ENCODE measurements around the gene PAPSS1. TPM values are rescaled to one million over a fixed set of nuclear protein-coding genes. Genes with fewer than 3 reads are reported as not detected.

The PAPSS1 gene
- total RNA-seq, 1 experiment from 2014 or later = 83.6 TPM

DNA sequence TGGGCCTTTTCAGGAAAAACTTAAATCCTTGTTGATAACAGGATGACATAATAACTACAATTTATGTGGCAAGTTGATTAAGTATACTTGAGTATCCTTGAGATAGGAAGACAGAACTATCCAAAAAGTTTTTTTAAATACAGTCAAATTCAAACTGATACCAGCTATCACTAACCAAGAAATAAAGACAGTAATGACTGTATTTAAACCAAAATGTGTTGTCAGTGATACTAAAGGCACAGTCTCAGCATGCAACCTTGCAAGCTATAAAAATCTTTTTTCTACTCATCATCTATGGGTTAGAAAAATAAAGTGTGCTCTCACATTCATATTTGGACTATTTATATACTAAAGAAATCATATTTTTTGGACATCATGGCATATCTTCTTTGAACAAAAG is 64.7 kb downstream of the PAPSS1 start:
- H3K27ac ChIP-seq (ENCODE audit: insufficient read length, low read depth, low read length) = no peak overlapping the region
- H3K9me3 Mint-ChIP-seq = no peaks in the 10 kb centered on the region
- H2BK5ac ChIP-seq (ENCODE audit: insufficient read length, low read length) = no peak overlapping the region
- no peak overlapping the region for H2BK15ac ChIP-seq (ENCODE audit: low read depth, low read length)
- no peaks in the 10 kb centered on the region for H3K23me2 ChIP-seq (ENCODE audit: insufficient read length, low read depth, low read length, poor library complexity, severe bottlenecking)
- no peak for DNase-seq
- peaks cover 6% of the 10 kb centered on the region for H3K4me1 ChIP-seq (ENCODE audit: insufficient read depth, low read length)
- no peak overlapping the region for H4K91ac ChIP-seq (ENCODE audit: insufficient read length, low read depth, low read length)
- no peak overlapping the region for H3T11ph ChIP-seq (ENCODE audit: low read length)
- H4K20me1 ChIP-seq (ENCODE audit: control insufficient read depth, insufficient read depth, insufficient read length) = no peaks in the 10 kb centered on the region
- H3K36me3 Mint-ChIP-seq (ENCODE audit: insufficient read depth in 1 of 3, low read depth in 3 of 3) = peaks cover 16 to 36% (median 35%) of the 10 kb centered on the region in 3 experiments; a peak in 6 of 7 replicates
- no peak overlapping the region for H3K23ac ChIP-seq (ENCODE audit: insufficient read length, low read depth, low read length)
- no peak overlapping the region for H2BK120ac ChIP-seq (ENCODE audit: low read depth, low read length, poor library complexity, severe bottlenecking)
- no peak overlapping the region for H3K14ac ChIP-seq (ENCODE audit: insufficient read depth, low read length)
- no peak overlapping the region for H3K18ac ChIP-seq (ENCODE audit: insufficient read length, low read depth, low read length)
- H3K4me1 Mint-ChIP-seq = peaks cover 23 to 28% of the 10 kb centered on the region in 2 experiments
- H2BK20ac ChIP-seq (ENCODE audit: low read depth, low read length, poor library complexity, severe bottlenecking) = no peak overlapping the region
- H3K79me2 ChIP-seq (ENCODE audit: insufficient read depth, low read length) = no peaks in the 10 kb centered on the region
- no peak overlapping the region for H3K4ac ChIP-seq (ENCODE audit: low read depth, low read length)
- H3K27me3 ChIP-seq (ENCODE audit: insufficient read depth, low read length) = no peaks in the 10 kb centered on the region
- no peak overlapping the region for H3K4me2 ChIP-seq (ENCODE audit: insufficient read depth, insufficient read length, low read length)
- no peak overlapping the region for H2BK12ac ChIP-seq (ENCODE audit: insufficient read length, low read depth, low read length)
- H4K5ac ChIP-seq (ENCODE audit: insufficient read length, low read depth, low read length) = no peak overlapping the region
- no peak overlapping the region for H4K8ac ChIP-seq (replicated peaks; ENCODE audit: insufficient read length, low read depth, low read length)
- H2AFZ ChIP-seq (ENCODE audit: low read length) = no peak overlapping the region
- TF ChIP-seq, protein P1, sequence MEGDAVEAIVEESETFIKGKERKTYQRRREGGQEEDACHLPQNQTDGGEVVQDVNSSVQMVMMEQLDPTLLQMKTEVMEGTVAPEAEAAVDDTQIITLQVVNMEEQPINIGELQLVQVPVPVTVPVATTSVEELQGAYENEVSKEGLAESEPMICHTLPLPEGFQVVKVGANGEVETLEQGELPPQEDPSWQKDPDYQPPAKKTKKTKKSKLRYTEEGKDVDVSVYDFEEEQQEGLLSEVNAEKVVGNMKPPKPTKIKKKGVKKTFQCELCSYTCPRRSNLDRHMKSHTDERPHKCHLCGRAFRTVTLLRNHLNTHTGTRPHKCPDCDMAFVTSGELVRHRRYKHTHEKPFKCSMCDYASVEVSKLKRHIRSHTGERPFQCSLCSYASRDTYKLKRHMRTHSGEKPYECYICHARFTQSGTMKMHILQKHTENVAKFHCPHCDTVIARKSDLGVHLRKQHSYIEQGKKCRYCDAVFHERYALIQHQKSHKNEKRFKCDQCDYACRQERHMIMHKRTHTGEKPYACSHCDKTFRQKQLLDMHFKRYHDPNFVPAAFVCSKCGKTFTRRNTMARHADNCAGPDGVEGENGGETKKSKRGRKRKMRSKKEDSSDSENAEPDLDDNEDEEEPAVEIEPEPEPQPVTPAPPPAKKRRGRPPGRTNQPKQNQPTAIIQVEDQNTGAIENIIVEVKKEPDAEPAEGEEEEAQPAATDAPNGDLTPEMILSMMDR (conservative IDR thresholded peaks at IDR 0.05) = no peak
- H3K79me1 ChIP-seq (ENCODE audit: insufficient read depth, low read depth, low read length, poor library complexity, severe bottlenecking) = no peaks in the 10 kb centered on the region
- no peaks in the 10 kb centered on the region for H3K27me3 Mint-ChIP-seq (ENCODE audit: low read depth)
- no peak overlapping the region for H3K4me3 Mint-ChIP-seq
- no peak overlapping the region for H3K56ac ChIP-seq (ENCODE audit: insufficient read length, low read depth, low read length)
- no peak overlapping the region for H3K9ac ChIP-seq (ENCODE audit: extremely low read depth, insufficient read length, low read length)
- H3K27ac Mint-ChIP-seq = no peak overlapping the region; a peak in 1 of 7 replicates
- no peak overlapping the region for H2AK5ac ChIP-seq (ENCODE audit: insufficient read length, low read length)
- H3K9me3 ChIP-seq (ENCODE audit: control insufficient read depth, low read depth, low read length) = no peaks in the 10 kb centered on the region

All from H9 (cell line).